Smooth muscle cell (in vitro differentiated cells): ENCODE results near the gene ENTPD7. TPM values are rescaled to one million over a fixed set of nuclear protein-coding genes. Genes with fewer than 3 reads are reported as not detected.

ENCODE experiments used
- DNase-seq: peaks from one replicate; lab custom pipeline; 2025; ENCODE audit not compliant: unreplicated experiment; lab: John Stamatoyannopoulos, UW
- H2AFZ ChIP-seq: fragments of 200-600 bp; sonication (generic); 2 replicates; pipeline ENCODE4 v1.6.0; 2016; ENCODE audit warnings: antibody characterized with exemption, low read depth, mild to moderate bottlenecking
- H3F3A ChIP-seq: fragments of 200-600 bp; sonication (generic); 2 replicates; pipeline ENCODE4 v1.6.0; 2017; ENCODE audit warnings: antibody characterized with exemption, low read depth
- H3K27ac ChIP-seq: fragments of 200-600 bp; sonication (generic); 2 replicates; pipeline ENCODE4 v1.5.1; 2016; ENCODE audit warnings: low read depth, mild to moderate bottlenecking
- H3K27me3 ChIP-seq: fragments of 200-600 bp; sonication (generic); 2 replicates; pipeline ENCODE4 v1.6.1; 2016; ENCODE audit warnings: low read depth, mild to moderate bottlenecking
- H3K36me3 ChIP-seq: fragments of 200-600 bp; sonication (generic); 2 replicates; pipeline ENCODE4 v1.5.1; 2016; ENCODE audit warnings: low read depth
- H3K4me1 ChIP-seq: fragments of 200-600 bp; sonication (generic); 2 replicates; pipeline ENCODE4 v1.5.1; 2016; ENCODE audit warnings: low read depth
- H3K4me2 ChIP-seq: fragments of 200-600 bp; sonication (generic); 2 replicates; pipeline ENCODE4 v1.6.0; 2016; ENCODE audit warnings: mild to moderate bottlenecking
- H3K4me3 ChIP-seq: fragments of 200-600 bp; sonication (generic); 2 replicates; pipeline ENCODE4 v1.5.1; 2016; ENCODE audit warnings: mild to moderate bottlenecking
- H3K79me2 ChIP-seq: fragments of 200-600 bp; sonication (generic); 2 replicates; pipeline ENCODE4 v1.6.0; 2016; ENCODE audit warnings: low read depth, mild to moderate bottlenecking
- H3K9ac ChIP-seq: fragments of 200-600 bp; sonication (generic); 2 replicates; pipeline ENCODE4 v1.6.0; 2016; ENCODE audit warnings: low read depth
- H3K9me3 ChIP-seq: fragments of 200-600 bp; sonication (generic); replicated peaks from 2 replicates; pipeline ENCODE4 v1.5.1; 2016; ENCODE audit warnings: low read depth
- H4K20me1 ChIP-seq: fragments of 200-600 bp; sonication (generic); 2 replicates; pipeline ENCODE4 v1.6.0; 2016; ENCODE audit warnings: low read depth
- WGBS: methylation state at CpG from one replicate; pipeline ENCODE4 v1.1.7; 2016; ENCODE audit warnings: low lambda C conversion rate; 5-methylcytosine and 5-hydroxymethylcytosine counted together
- polyA plus RNA-seq: library from polyadenylated mRNA; unstranded; fragments of >200 nt; fragmentation: Nextera tagmentation; extraction: Ambion mirVana; gene quantifications from 2 replicates; pipeline ENCODE4 v1.2.1, GENCODE V29; 2016
- total RNA-seq: library from RNA; depleted of rRNA; stranded (reverse); fragments of >200 nt; gene quantifications from 2 replicates; pipeline ENCODE4 v1.2.3, GENCODE V29; 2014
- TF ChIP-seq, protein P1 (sequence below): fragments of 200-600 bp; sonication (generic); IDR thresholded peaks from 2 replicates; pipeline ENCODE4 v1.5.1; 2017; ENCODE audit warnings: borderline replicate concordance, mild to moderate bottlenecking, antibody characterized with exemption; ENCODE audit not compliant: insufficient read depth, poor library complexity, severe bottlenecking

Gene ENTPD7
- total and polyA plus RNA-seq, 2 experiments from 2014 or later: 7.5 to 39.9 TPM

DNA sequence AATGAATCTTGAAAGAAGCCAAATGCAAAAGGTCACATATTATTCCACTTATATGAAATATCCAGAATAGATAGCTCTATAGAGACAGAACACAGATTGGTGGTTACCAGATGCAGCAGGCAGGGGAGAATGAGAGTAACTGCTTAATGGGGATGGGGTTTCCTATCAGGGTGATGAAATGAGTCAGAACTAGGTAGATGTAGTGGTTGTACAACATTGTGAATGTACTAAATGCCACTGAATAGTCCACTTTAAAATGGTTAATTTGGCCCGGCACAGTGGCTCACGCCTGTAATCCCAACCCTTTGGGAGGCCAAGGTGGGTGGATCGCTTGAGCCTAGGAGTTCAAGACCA, 29.7 kb upstream of the ENTPD7 start:
- Histone ChIP-seq H3K27me3 (peaks cover 2% of the 10 kb centered on the region), H3K79me2 (no peaks in the 10 kb centered on the region), H3K36me3 (no peaks in the 10 kb centered on the region), H3K9ac (no peak overlapping the region), H3F3A (no peaks in the 10 kb centered on the region), H3K4me1 (no peaks in the 10 kb centered on the region), H3K4me3 (no peak overlapping the region), H4K20me1 (no peaks in the 10 kb centered on the region), H3K27ac (no peak overlapping the region), H2AFZ (no peak overlapping the region), H3K4me2 (no peak overlapping the region), H3K9me3 (no peaks in the 10 kb centered on the region)
- WGBS: 64% methylated on average over 3 of the region's 3 CpGs
- TF ChIP-seq, protein P1, sequence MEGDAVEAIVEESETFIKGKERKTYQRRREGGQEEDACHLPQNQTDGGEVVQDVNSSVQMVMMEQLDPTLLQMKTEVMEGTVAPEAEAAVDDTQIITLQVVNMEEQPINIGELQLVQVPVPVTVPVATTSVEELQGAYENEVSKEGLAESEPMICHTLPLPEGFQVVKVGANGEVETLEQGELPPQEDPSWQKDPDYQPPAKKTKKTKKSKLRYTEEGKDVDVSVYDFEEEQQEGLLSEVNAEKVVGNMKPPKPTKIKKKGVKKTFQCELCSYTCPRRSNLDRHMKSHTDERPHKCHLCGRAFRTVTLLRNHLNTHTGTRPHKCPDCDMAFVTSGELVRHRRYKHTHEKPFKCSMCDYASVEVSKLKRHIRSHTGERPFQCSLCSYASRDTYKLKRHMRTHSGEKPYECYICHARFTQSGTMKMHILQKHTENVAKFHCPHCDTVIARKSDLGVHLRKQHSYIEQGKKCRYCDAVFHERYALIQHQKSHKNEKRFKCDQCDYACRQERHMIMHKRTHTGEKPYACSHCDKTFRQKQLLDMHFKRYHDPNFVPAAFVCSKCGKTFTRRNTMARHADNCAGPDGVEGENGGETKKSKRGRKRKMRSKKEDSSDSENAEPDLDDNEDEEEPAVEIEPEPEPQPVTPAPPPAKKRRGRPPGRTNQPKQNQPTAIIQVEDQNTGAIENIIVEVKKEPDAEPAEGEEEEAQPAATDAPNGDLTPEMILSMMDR: no peak
- no peak for DNase-seq

DNA sequence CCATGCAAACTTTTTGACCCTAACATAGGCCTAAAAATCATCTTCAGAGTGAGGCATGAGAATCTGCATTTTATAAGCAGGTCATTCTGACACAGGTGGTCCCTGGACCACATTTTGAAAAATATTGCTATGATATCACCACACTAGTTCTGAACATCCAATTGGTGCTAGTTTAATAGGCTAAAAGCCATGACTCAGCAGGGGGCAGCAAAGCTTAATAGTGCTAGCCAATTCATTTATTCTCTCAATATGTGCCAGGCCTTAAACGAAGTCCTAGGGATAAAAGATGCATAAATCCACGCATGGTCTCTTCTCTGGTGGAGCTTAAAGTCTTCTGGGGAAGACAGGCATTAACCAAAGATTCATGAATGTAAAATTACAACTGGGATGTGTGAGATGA, 28.9 kb upstream of the ENTPD7 start:
- H3K27me3 ChIP-seq: peaks cover 3% of the 10 kb centered on the region
- no peak overlapping the region for H3K27ac ChIP-seq
- DNase-seq: no peak
- 60% methylated on average over 2 of the region's 2 CpGs for WGBS
- no peaks in the 10 kb centered on the region for H3K4me1 ChIP-seq
- no peaks in the 10 kb centered on the region for H3F3A ChIP-seq
- TF ChIP-seq, protein P1: peak; percentile 27
- H3K4me3 ChIP-seq: no peak overlapping the region
- no peak overlapping the region for H3K9ac ChIP-seq
- no peaks in the 10 kb centered on the region for H3K79me2 ChIP-seq
- no peak overlapping the region for H2AFZ ChIP-seq
- no peaks in the 10 kb centered on the region for H4K20me1 ChIP-seq
- H3K9me3 ChIP-seq: no peaks in the 10 kb centered on the region
- H3K36me3 ChIP-seq: no peaks in the 10 kb centered on the region
- H3K4me2 ChIP-seq: no peak overlapping the region

DNA sequence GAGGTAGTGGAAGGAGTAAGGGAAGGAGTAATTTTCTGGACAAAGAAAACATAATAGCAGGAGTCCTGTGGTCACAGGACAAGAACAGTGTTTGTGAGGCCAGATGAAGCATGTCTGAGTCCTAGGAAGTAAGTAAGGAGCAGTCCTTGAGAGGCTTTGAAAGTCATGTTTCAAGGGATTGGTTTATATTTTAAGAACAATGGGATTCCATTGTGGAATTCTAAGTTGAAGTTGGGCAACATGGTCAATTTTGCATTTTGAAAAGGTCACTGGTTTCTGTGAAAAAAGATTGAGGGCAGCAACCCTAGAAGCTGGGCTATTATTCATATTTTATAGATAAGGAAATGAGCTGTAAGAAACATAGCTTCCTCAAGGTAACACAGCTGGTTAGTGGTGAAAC, 28.3 kb upstream of the ENTPD7 start:
- no peak overlapping the region for H3K4me3 ChIP-seq
- no peak for DNase-seq
- H3K4me1 ChIP-seq: no peaks in the 10 kb centered on the region
- H3K36me3 ChIP-seq: no peaks in the 10 kb centered on the region
- no peak overlapping the region for H2AFZ ChIP-seq
- no peak overlapping the region for H3K9ac ChIP-seq
- no peaks in the 10 kb centered on the region for H3K9me3 ChIP-seq
- no peaks in the 10 kb centered on the region for H3K79me2 ChIP-seq
- no peaks in the 10 kb centered on the region for H3F3A ChIP-seq
- H3K27ac ChIP-seq: no peak overlapping the region
- no peaks in the 10 kb centered on the region for H4K20me1 ChIP-seq
- H3K27me3 ChIP-seq: peaks cover 3% of the 10 kb centered on the region
- no peak overlapping the region for H3K4me2 ChIP-seq
- TF ChIP-seq, protein P1: no peak

DNA sequence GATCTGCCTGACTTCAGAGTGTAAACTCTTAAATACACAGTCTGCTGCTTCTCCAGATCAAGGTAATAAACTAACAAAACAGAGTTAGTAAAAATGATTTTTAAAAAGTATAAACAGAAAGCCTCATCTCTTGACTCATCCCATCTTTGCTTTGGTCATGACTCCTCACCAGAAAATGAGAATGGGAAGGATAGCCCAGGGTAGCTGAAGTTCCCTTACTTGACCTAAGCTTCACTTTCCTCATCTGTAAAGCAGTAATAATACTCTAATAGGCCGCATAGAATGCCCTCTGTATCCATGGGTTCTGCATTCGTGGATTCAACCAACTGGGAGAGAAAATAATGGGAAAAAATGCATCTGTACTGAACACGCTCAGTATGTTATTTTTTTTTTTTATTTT, 27.8 kb upstream of the ENTPD7 start:
- no peak for DNase-seq

More for the DNA sequence above, 27.8 kb upstream of the ENTPD7 start:
- Histone ChIP-seq H3K9me3 (no peaks in the 10 kb centered on the region), H3F3A (no peaks in the 10 kb centered on the region), H4K20me1 (no peaks in the 10 kb centered on the region), H3K4me3 (no peak overlapping the region), H3K27ac (no peak overlapping the region), H2AFZ (no peak overlapping the region), H3K4me2 (no peak overlapping the region), H3K4me1 (no peaks in the 10 kb centered on the region), H3K9ac (no peak overlapping the region), H3K79me2 (no peaks in the 10 kb centered on the region), H3K27me3 (peaks cover 3% of the 10 kb centered on the region), H3K36me3 (no peaks in the 10 kb centered on the region)
- WGBS: 89% methylated on average over 3 of the region's 3 CpGs
- TF ChIP-seq, protein P1: no peak
